A549 (cell line): ENCODE measurements around the gene SPPL2A. TPM values are rescaled to one million over a fixed set of nuclear protein-coding genes. Genes with fewer than 3 reads are reported as not detected.

Experiments
- ATAC-seq, 2 experiments: fragments of 200-7000 bp in 1 of 2; fragments of >200 bp in 1 of 2; cut with Nextera tagmentation in 1 of 2; cut with Tn5 transposase in 1 of 2; 3 replicates each; pipeline versions ENCODE4 v1.8.0 to v1.9.1; 2018 to 2020; ENCODE audit warnings: mild to moderate bottlenecking in 1 of 2, moderate library complexity in 1 of 2
- CTCF ChIA-PET: fragments of 300-600 bp; sonication (Branson Sonifier 250); formaldehyde crosslinking; extraction: SDS; loops from one replicate; lab custom pipeline; 2021; ENCODE audit warnings: antibody characterized with exemption, inconsistent platforms; lab: Yijun Ruan, JAX
- POLR2A ChIA-PET: fragments of 350-600 bp; formaldehyde crosslinking; extraction: SDS; loops from one replicate; lab custom pipeline; 2021; ENCODE audit warnings: antibody characterized with exemption, inconsistent platforms; lab: Yijun Ruan, JAX
- DNase-seq, 2 experiments: peaks; one replicate each; pipeline versions ENCODE4 v3.0.0 to v3.0.0-alpha.2; 2011 to 2016; ENCODE audit warnings: low read depth in 1 of 2, low spot score in 1 of 2
- FAIRE-seq: peaks from 2 replicates; lab custom pipeline; 2011; peaks lifted over from hg19 to GRCh38; lab: Jason Lieb, UNC
- H3K27ac ChIP-seq, 2 experiments: fragments of >200 bp; sonication (Bioruptor Twin); formaldehyde crosslinking; 3 replicates each; pipeline ENCODE4 v1.5.1; 2016 to 2017
- H3K4me1 ChIP-seq: fragments of >200 bp; sonication (Bioruptor Twin); formaldehyde crosslinking; 3 replicates; pipeline ENCODE4 v1.6.1; 2016
- H3K4me2 ChIP-seq: fragments of >200 bp; sonication (Bioruptor Twin); formaldehyde crosslinking; 3 replicates; pipeline ENCODE4 v1.6.1; 2016
- H3K4me3 ChIP-seq: fragments of >200 bp; sonication (Bioruptor Twin); formaldehyde crosslinking; 3 replicates; pipeline ENCODE4 v1.5.1; 2016
- H3K9me3 ChIP-seq: fragments of >200 bp; sonication (Bioruptor Twin); formaldehyde crosslinking; 3 replicates; pipeline ENCODE4 v1.6.1; 2016
- CBX2 ChIP-seq: fragments of 200-600 bp; sonication (generic); IDR thresholded peaks from 2 replicates; pipeline ENCODE4 v1.6.1; 2016; ENCODE audit warnings: low read depth, mild to moderate bottlenecking, borderline replicate concordance
- CBX8 ChIP-seq: fragments of 200-600 bp; sonication (generic); IDR thresholded peaks from 2 replicates; pipeline ENCODE4 v1.6.1; 2016
- CEBPB ChIP-seq, 2 experiments: fragments of >200 bp in 1 of 2; sonication (Bioruptor Twin) in 1 of 2; formaldehyde crosslinking in 1 of 2; IDR thresholded peaks; 2 replicates each; pipeline ENCODE4 v1.6.1; 2012 to 2016
- CHD2 ChIP-seq: fragments of 150-350 bp; IDR thresholded peaks from 2 replicates; pipeline ENCODE4 v1.6.1; 2014; ENCODE audit warnings: low read length; ENCODE audit not compliant: partially characterized antibody
- EP300 ChIP-seq, 2 experiments: fragments of >200 bp; sonication (Bioruptor Twin); formaldehyde crosslinking; IDR thresholded peaks; 2 replicates in 1 of 2; 3 replicates in 1 of 2; pipeline ENCODE4 v1.6.1; 2016 to 2017
- FOSB ChIP-seq: fragments of 250-450 bp; sonication (Bioruptor Pico); IDR thresholded peaks from 2 replicates; pipeline ENCODE4 v1.5.0; 2020; ENCODE audit warnings: mild to moderate bottlenecking, moderate library complexity
- FOXS1 ChIP-seq: fragments of 250-450 bp; sonication (Bioruptor Pico); IDR thresholded peaks from 2 replicates; pipeline ENCODE4 v1.5.0; 2020; ENCODE audit warnings: mild to moderate bottlenecking, moderate library complexity
- HDAC2 ChIP-seq: fragments of 200-600 bp; sonication (generic); IDR thresholded peaks from 2 replicates; pipeline ENCODE4 v1.6.1; 2016
- KDM1A ChIP-seq: fragments of 200-600 bp; sonication (generic); IDR thresholded peaks from 2 replicates; pipeline ENCODE4 v1.6.1; 2016; ENCODE audit warnings: low read depth, mild to moderate bottlenecking
- KDM5A ChIP-seq: fragments of 200-600 bp; sonication (generic); IDR thresholded peaks from 2 replicates; pipeline ENCODE4 v1.6.1; 2016; ENCODE audit warnings: antibody characterized with exemption, mild to moderate bottlenecking
- MYC ChIP-seq: IDR thresholded peaks from 2 replicates; pipeline ENCODE4 v1.6.1; 2012; ENCODE audit warnings: mild to moderate bottlenecking, inconsistent platforms, low read length, improper control_type of control experiment, borderline replicate concordance
- NFE2L2 ChIP-seq: fragments of 150-350 bp; conservative IDR thresholded peaks from 2 replicates; pipeline ENCODE4 v1.6.1; 2014; ENCODE audit warnings: low read length
- NR3C1 ChIP-seq: fragments of >200 bp; sonication (Bioruptor Twin); formaldehyde crosslinking; IDR thresholded peaks from 3 replicates; pipeline ENCODE4 v1.6.1; 2017
- POLR2A ChIP-seq: IDR thresholded peaks from 2 replicates; pipeline ENCODE4 v1.6.1; 2012; ENCODE audit warnings: mild to moderate bottlenecking, low read length
- POLR2AphosphoS2 ChIP-seq: conservative IDR thresholded peaks from 2 replicates; pipeline ENCODE4 v1.6.1; 2012; ENCODE audit warnings: low read length, improper control_type of control experiment, inconsistent platforms
- RAD21 ChIP-seq, 2 experiments: fragments of >200 bp in 1 of 2; sonication (Bioruptor Twin) in 1 of 2; formaldehyde crosslinking in 1 of 2; IDR thresholded peaks in 1 of 2; conservative IDR thresholded peaks in 1 of 2; 2 replicates in 1 of 2; 3 replicates in 1 of 2; pipeline ENCODE4 v1.6.1; 2012 to 2018; ENCODE audit warnings: inconsistent platforms in 1 of 2
- RCOR1 ChIP-seq: fragments of 150-350 bp; IDR thresholded peaks from 2 replicates; pipeline ENCODE4 v1.6.1; 2014; ENCODE audit warnings: antibody characterized with exemption, low read length, low read depth
- RFX5 ChIP-seq: fragments of 450-650 bp; IDR thresholded peaks from 2 replicates; pipeline ENCODE4 v1.7.1; 2014; ENCODE audit warnings: antibody characterized with exemption, mild to moderate bottlenecking, moderate library complexity
- RNF2 ChIP-seq: fragments of 200-600 bp; sonication (generic); IDR thresholded peaks from 2 replicates; pipeline ENCODE4 v1.6.1; 2016; ENCODE audit warnings: low read depth, mild to moderate bottlenecking, antibody characterized with exemption, moderate library complexity, borderline replicate concordance
- SREBF2 ChIP-seq: fragments of 450-650 bp; IDR thresholded peaks from 2 replicates; pipeline ENCODE4 v1.6.1; 2014; ENCODE audit warnings: mild to moderate bottlenecking, moderate library complexity
- TFCP2L1 ChIP-seq: fragments of 250-450 bp; sonication (Bioruptor Pico); IDR thresholded peaks from 2 replicates; pipeline ENCODE4 v1.5.0; 2021; ENCODE audit warnings: mild to moderate bottlenecking
- ZC3H11A ChIP-seq: fragments of 450-650 bp; IDR thresholded peaks from 2 replicates; pipeline ENCODE4 v1.6.1; 2014; ENCODE audit warnings: antibody characterized with exemption, mild to moderate bottlenecking
- WGBS: methylation state at CpG from one replicate; pipeline ENCODE4 v1.1.6; 2017; ENCODE audit errors: missing lambda C conversion rate; 5-methylcytosine and 5-hydroxymethylcytosine counted together
- polyA plus RNA-seq, 4 experiments: library from polyadenylated mRNA; depleted of rRNA in 3 of 4; stranded (reverse); fragments of >200 nt; fragmentation: RNase III in 1 of 4; extraction: RNeasy Plus Mini Kit Qiagen cat#74134 plus additional on column Dnase treatment in 1 of 4; gene quantifications; 2 replicates in 3 of 4; 3 replicates in 1 of 4; pipeline ENCODE4 v1.2.3, GENCODE V29; 2011 to 2017
- TF ChIP-seq, protein P1 (sequence below): fragments of 250-450 bp; sonication (Bioruptor Pico); IDR thresholded peaks from 2 replicates; pipeline ENCODE4 v1.5.0; 2020; ENCODE audit warnings: low read depth, mild to moderate bottlenecking, moderate library complexity
- TF ChIP-seq, protein P2 (sequence below): fragments of 200-600 bp; sonication (generic); IDR thresholded peaks from 2 replicates; pipeline ENCODE4 v1.6.1; 2016; ENCODE audit warnings: antibody characterized with exemption, mild to moderate bottlenecking, moderate library complexity
- TF ChIP-seq, protein P3 (sequence below): fragments of 150-350 bp; IDR thresholded peaks from 2 replicates; pipeline ENCODE4 v1.6.1; 2014; ENCODE audit warnings: low read depth, mild to moderate bottlenecking, low read length
- TF ChIP-seq, protein P4 (sequence below): fragments of 450-650 bp; IDR thresholded peaks from 2 replicates; pipeline ENCODE4 v1.6.1; 2014; ENCODE audit warnings: antibody characterized with exemption
- TF ChIP-seq, protein P5 (sequence below): fragments of >200 bp; sonication (Bioruptor Twin); formaldehyde crosslinking; IDR thresholded peaks from 2 replicates; pipeline ENCODE4 v1.6.1; 2016
- TF ChIP-seq, protein P6 (sequence below): fragments of >200 bp; sonication (Bioruptor Twin); formaldehyde crosslinking; IDR thresholded peaks from 3 replicates; pipeline ENCODE4 v1.6.1; 2016
- TF ChIP-seq, protein P7 (sequence below): IDR thresholded peaks from 2 replicates; pipeline ENCODE4 v1.6.1; 2012

The SPPL2A gene
- polyA plus RNA-seq, 2 of the 4 experiments (the other 2 are of a cell fraction): 87.7 to 138 TPM

DNA sequence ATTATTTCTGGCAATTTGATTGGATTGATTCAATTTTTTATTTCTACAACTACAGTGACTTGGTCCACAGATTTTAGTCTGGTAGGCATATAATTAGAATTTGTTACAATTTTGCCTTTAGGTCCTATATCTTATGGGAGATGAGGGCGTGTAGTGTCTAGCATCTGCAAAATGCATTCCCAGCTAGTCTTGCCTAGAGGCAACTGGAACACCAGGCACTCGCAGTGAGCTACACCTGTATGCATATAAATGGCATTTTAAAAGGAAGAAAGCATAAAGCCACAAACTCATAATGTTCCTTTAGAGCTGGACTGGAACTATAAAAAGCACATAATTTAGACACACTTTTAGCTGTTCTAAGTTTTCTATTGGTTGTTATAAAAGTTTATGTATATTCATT, 17.9 kb upstream of the SPPL2A start:
- H3K4me3 ChIP-seq: no peak overlapping the region
- H3K4me1 ChIP-seq: no peaks in the 10 kb centered on the region
- H3K27ac ChIP-seq: no peak overlapping the region
- DNase-seq (no peak), FAIRE-seq (no peak), ATAC-seq (no peak)
- 44% methylated on average over 2 of the region's 2 CpGs for WGBS
- H3K9me3 ChIP-seq: no peaks in the 10 kb centered on the region
- POLR2A ChIA-PET: no interaction called here
- no peak overlapping the region for H3K4me2 ChIP-seq
- no peak for TF ChIP-seq NFE2L2
- TF ChIP-seq, protein P1, sequence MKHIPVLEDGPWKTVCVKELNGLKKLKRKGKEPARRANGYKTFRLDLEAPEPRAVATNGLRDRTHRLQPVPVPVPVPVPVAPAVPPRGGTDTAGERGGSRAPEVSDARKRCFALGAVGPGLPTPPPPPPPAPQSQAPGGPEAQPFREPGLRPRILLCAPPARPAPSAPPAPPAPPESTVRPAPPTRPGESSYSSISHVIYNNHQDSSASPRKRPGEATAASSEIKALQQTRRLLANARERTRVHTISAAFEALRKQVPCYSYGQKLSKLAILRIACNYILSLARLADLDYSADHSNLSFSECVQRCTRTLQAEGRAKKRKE (CRISPR knock-in tag): no peak
- TF ChIP-seq, protein P2, sequence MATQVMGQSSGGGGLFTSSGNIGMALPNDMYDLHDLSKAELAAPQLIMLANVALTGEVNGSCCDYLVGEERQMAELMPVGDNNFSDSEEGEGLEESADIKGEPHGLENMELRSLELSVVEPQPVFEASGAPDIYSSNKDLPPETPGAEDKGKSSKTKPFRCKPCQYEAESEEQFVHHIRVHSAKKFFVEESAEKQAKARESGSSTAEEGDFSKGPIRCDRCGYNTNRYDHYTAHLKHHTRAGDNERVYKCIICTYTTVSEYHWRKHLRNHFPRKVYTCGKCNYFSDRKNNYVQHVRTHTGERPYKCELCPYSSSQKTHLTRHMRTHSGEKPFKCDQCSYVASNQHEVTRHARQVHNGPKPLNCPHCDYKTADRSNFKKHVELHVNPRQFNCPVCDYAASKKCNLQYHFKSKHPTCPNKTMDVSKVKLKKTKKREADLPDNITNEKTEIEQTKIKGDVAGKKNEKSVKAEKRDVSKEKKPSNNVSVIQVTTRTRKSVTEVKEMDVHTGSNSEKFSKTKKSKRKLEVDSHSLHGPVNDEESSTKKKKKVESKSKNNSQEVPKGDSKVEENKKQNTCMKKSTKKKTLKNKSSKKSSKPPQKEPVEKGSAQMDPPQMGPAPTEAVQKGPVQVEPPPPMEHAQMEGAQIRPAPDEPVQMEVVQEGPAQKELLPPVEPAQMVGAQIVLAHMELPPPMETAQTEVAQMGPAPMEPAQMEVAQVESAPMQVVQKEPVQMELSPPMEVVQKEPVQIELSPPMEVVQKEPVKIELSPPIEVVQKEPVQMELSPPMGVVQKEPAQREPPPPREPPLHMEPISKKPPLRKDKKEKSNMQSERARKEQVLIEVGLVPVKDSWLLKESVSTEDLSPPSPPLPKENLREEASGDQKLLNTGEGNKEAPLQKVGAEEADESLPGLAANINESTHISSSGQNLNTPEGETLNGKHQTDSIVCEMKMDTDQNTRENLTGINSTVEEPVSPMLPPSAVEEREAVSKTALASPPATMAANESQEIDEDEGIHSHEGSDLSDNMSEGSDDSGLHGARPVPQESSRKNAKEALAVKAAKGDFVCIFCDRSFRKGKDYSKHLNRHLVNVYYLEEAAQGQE: no peak
- no peak for TF ChIP-seq HDAC2
- no peak for TF ChIP-seq ZC3H11A
- no peak for TF ChIP-seq RNF2
- TF ChIP-seq, protein P3, sequence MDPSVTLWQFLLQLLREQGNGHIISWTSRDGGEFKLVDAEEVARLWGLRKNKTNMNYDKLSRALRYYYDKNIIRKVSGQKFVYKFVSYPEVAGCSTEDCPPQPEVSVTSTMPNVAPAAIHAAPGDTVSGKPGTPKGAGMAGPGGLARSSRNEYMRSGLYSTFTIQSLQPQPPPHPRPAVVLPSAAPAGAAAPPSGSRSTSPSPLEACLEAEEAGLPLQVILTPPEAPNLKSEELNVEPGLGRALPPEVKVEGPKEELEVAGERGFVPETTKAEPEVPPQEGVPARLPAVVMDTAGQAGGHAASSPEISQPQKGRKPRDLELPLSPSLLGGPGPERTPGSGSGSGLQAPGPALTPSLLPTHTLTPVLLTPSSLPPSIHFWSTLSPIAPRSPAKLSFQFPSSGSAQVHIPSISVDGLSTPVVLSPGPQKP: no peak
- TF ChIP-seq CHD2: no peak
- no peak for TF ChIP-seq EP300 (IDR thresholded peaks at IDR 0.05)
- TF ChIP-seq KDM5A: no peak
- TF ChIP-seq, protein P4, sequence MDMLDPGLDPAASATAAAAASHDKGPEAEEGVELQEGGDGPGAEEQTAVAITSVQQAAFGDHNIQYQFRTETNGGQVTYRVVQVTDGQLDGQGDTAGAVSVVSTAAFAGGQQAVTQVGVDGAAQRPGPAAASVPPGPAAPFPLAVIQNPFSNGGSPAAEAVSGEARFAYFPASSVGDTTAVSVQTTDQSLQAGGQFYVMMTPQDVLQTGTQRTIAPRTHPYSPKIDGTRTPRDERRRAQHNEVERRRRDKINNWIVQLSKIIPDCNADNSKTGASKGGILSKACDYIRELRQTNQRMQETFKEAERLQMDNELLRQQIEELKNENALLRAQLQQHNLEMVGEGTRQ: no peak
- TF ChIP-seq MYC: no peak
- TF ChIP-seq FOSB (CRISPR knock-in tag): no peak
- CTCF ChIA-PET: interaction anchor here (0.7 to 1.1 kb wide), 2 partner anchors 9 to 66 kb away, joined by 3 read pairs; no protein-coding TSS in a partner anchor

DNA sequence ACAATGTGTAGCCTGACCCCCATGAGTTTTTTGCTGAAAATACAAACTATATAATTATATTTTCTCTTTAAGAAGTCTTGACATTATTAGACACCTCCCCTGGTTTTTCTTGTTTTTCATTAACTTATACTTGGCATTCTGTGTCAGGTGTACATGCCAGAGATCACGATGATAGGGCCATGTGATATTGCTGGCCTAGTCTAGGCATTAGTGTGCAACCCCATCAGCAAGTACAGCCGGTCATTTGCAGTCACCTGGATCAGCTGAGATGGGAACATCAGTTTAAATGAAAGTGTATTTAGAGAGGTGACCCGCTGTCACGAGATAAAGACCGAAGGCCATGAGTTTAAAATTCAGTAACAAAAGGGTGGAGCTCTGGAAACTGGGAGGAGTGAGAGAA, 12.6 kb upstream of the SPPL2A start:
- WGBS: 84% methylated on average over 5 of the region's 5 CpGs
- 0 out of 3 replicates have a peak, but pooled peaks cover 4% of the 10 kb centered on the region for H3K4me1 ChIP-seq
- no peak overlapping the region for H3K4me2 ChIP-seq
- ChIA-PET POLR2A (no interaction called here), CTCF (interaction anchor here (0.6 to 1.5 kb wide), 3 partner anchors 14 to 40 kb away, joined by 3 to 4 read pairs (median 3); no protein-coding TSS in a partner anchor)
- ATAC-seq: no peak
- FAIRE-seq: no peak
- no peak for TF ChIP-seq EP300 (IDR thresholded peaks at IDR 0.05)
- TF ChIP-seq RAD21 (conservative IDR thresholded peaks at IDR 0.05 in 1 of 2, IDR thresholded peaks at IDR 0.05 in 1 of 2): no peak
- TF ChIP-seq CEBPB (IDR thresholded peaks at IDR 0.05): no peak
- no peak for TF ChIP-seq TFCP2L1 (CRISPR knock-in tag)
- TF ChIP-seq RFX5: no peak
- TF ChIP-seq KDM5A: no peak
- no peak for TF ChIP-seq POLR2AphosphoS2
- TF ChIP-seq NR3C1: no peak
- TF ChIP-seq, protein P5, sequence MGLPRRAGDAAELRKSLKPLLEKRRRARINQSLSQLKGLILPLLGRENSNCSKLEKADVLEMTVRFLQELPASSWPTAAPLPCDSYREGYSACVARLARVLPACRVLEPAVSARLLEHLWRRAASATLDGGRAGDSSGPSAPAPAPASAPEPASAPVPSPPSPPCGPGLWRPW: no peak
- TF ChIP-seq SREBF2: no peak
- no peak for TF ChIP-seq CBX8
- no peak for TF ChIP-seq CBX2
- TF ChIP-seq FOXS1 (CRISPR knock-in tag): no peak
- TF ChIP-seq, protein P3: no peak
- TF ChIP-seq RCOR1: no peak
- TF ChIP-seq, protein P1 (CRISPR knock-in tag): no peak
- TF ChIP-seq POLR2A: no peak
- no peak for TF ChIP-seq KDM1A
- TF ChIP-seq, protein P6, sequence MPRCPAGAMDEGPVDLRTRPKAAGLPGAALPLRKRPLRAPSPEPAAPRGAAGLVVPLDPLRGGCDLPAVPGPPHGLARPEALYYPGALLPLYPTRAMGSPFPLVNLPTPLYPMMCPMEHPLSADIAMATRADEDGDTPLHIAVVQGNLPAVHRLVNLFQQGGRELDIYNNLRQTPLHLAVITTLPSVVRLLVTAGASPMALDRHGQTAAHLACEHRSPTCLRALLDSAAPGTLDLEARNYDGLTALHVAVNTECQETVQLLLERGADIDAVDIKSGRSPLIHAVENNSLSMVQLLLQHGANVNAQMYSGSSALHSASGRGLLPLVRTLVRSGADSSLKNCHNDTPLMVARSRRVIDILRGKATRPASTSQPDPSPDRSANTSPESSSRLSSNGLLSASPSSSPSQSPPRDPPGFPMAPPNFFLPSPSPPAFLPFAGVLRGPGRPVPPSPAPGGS: no peak
- TF ChIP-seq, protein P7, sequence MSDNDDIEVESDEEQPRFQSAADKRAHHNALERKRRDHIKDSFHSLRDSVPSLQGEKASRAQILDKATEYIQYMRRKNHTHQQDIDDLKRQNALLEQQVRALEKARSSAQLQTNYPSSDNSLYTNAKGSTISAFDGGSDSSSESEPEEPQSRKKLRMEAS: no peak
- TF ChIP-seq, all 56 proteins: peak for 0
- Histone ChIP-seq H3K4me3 (no peak overlapping the region), H3K27ac (no peak overlapping the region), H3K9me3 (no peaks in the 10 kb centered on the region)
- no peak for DNase-seq
